ENCODE measurements around the gene ENTPD5. TPM values are rescaled to one million over a fixed set of nuclear protein-coding genes. Genes with fewer than 3 reads are reported as not detected.

Gene ENTPD5
- total RNA-seq, 1 experiment from 2014 or later, result 6.8 TPM

- H3K9ac ChIP-seq (ENCODE audit: extremely low read depth, insufficient read length, low read length), result no peak overlapping the region
- no peak overlapping the region for H3K27ac ChIP-seq (ENCODE audit: insufficient read length, low read depth, low read length)
- no peak overlapping the region for H3T11ph ChIP-seq (ENCODE audit: low read length)
- no peak overlapping the region for H3K56ac ChIP-seq (ENCODE audit: insufficient read length, low read depth, low read length)
- no peaks in the 10 kb centered on the region for H3K27me3 ChIP-seq (ENCODE audit: insufficient read depth, low read length)
- H3K4me3 Mint-ChIP-seq, result no peak overlapping the region
- H4K8ac ChIP-seq (replicated peaks; ENCODE audit: insufficient read length, low read depth, low read length), result no peak overlapping the region
- no peak overlapping the region for H2BK20ac ChIP-seq (ENCODE audit: low read depth, low read length, poor library complexity, severe bottlenecking)
- no peaks in the 10 kb centered on the region for H3K27me3 Mint-ChIP-seq (ENCODE audit: low read depth)
- no peak overlapping the region for H2AK5ac ChIP-seq (ENCODE audit: insufficient read length, low read length)
- no peaks in the 10 kb centered on the region for H3K9me3 ChIP-seq (ENCODE audit: control insufficient read depth, low read depth, low read length)
- H3K23ac ChIP-seq (ENCODE audit: insufficient read length, low read depth, low read length), result no peak overlapping the region
- H3K79me1 ChIP-seq (ENCODE audit: insufficient read depth, low read depth, low read length, poor library complexity, severe bottlenecking), result no peaks in the 10 kb centered on the region
- no peak overlapping the region for H4K5ac ChIP-seq (ENCODE audit: insufficient read length, low read depth, low read length)
- no peak overlapping the region for H2AFZ ChIP-seq (ENCODE audit: low read length)
- no peak overlapping the region for H2BK5ac ChIP-seq (ENCODE audit: insufficient read length, low read length)
- H2BK120ac ChIP-seq (ENCODE audit: low read depth, low read length, poor library complexity, severe bottlenecking), result no peak overlapping the region
- no peak overlapping the region for H2BK12ac ChIP-seq (ENCODE audit: insufficient read length, low read depth, low read length)
- H3K4me1 ChIP-seq (ENCODE audit: insufficient read depth, low read length), result no peaks in the 10 kb centered on the region
- no peaks in the 10 kb centered on the region for H3K9me3 Mint-ChIP-seq
- H4K91ac ChIP-seq (ENCODE audit: insufficient read length, low read depth, low read length), result no peak overlapping the region
- H3K4ac ChIP-seq (ENCODE audit: low read depth, low read length), result no peak overlapping the region
- H3K4me2 ChIP-seq (ENCODE audit: insufficient read depth, insufficient read length, low read length), result no peak overlapping the region
- H3K18ac ChIP-seq (ENCODE audit: insufficient read length, low read depth, low read length), result no peak overlapping the region
- DNase-seq, result no peak
- H4K20me1 ChIP-seq (ENCODE audit: control insufficient read depth, insufficient read depth, insufficient read length), result no peaks in the 10 kb centered on the region
- no peaks in the 10 kb centered on the region for H3K79me2 ChIP-seq (ENCODE audit: insufficient read depth, low read length)
- no peak overlapping the region for H2BK15ac ChIP-seq (ENCODE audit: low read depth, low read length)
- peaks cover 0 to 65% (median 61%) of the 10 kb centered on the region in 3 experiments; a peak in 6 of 7 replicates for H3K36me3 Mint-ChIP-seq (ENCODE audit: insufficient read depth in 1 of 3, low read depth in 3 of 3)
- H3K4me1 Mint-ChIP-seq, result no peaks in the 10 kb centered on the region
- H3K14ac ChIP-seq (ENCODE audit: insufficient read depth, low read length), result no peak overlapping the region
- no peak for TF ChIP-seq CTCF (conservative IDR thresholded peaks at IDR 0.05)
- no peaks in the 10 kb centered on the region for H3K23me2 ChIP-seq (ENCODE audit: insufficient read length, low read depth, low read length, poor library complexity, severe bottlenecking)
- no peak overlapping the region for H3K27ac Mint-ChIP-seq
- WGBS (ENCODE audit: extremely low coverage, insufficient read length, low lambda C conversion rate), result no CpG with 5 or more reads among the region's 3 CpGs
Observed at GRCh38 chr14:74065746-74066575, 46.9 kb upstream of the ENTPD5 start.
